GM21717 (cell line): ENCODE data around the gene F13A1.

Source experiments
- ATAC-seq: cut with Tn5 transposase; IDR thresholded peaks from one replicate; pipeline ENCODE4 v1.9.1; 2021; ENCODE audit warnings: mild to moderate bottlenecking, moderate library complexity; ENCODE audit not compliant: unreplicated experiment

The F13A1 gene

GRCh38 chr6:6319952-6320811 is at the start of gene F13A1:
TSS of gene F13A1 (minus strand) at chr6:6320662. CDS start at chr6:6318664, 1,998 bp downstream.
- ATAC-seq = no peak

- ATAC-seq = no peak
Observed at GRCh38 chr6:6368684-6369052, 48.2 kb upstream of the F13A1 start.

GRCh38 chr6:6368040-6368683 is 47.7 kb upstream of the F13A1 start:
- no peak for ATAC-seq

GRCh38 chr6:6366803-6367202 is 46.3 kb upstream of the F13A1 start:
- no peak for ATAC-seq

GRCh38 chr6:6365242-6365641 is 44.8 kb upstream of the F13A1 start:
- no peak for ATAC-seq

GRCh38 chr6:6362056-6362840 is 41.8 kb upstream of the F13A1 start:
- no peak for ATAC-seq

GRCh38 chr6:6357530-6357929 is 37.1 kb upstream of the F13A1 start:
- ATAC-seq = no peak

- ATAC-seq = no peak
Observed at GRCh38 chr6:6357032-6357431, 36.6 kb upstream of the F13A1 start.

- no peak for ATAC-seq
Observed at GRCh38 chr6:6352772-6353171, 32.3 kb upstream of the F13A1 start.

- no peak for ATAC-seq
Observed at GRCh38 chr6:6351511-6352025, 31.1 kb upstream of the F13A1 start.

- ATAC-seq = no peak
Observed at GRCh38 chr6:6350696-6351095, 30.2 kb upstream of the F13A1 start.

- ATAC-seq = no peak
Observed at GRCh38 chr6:6348256-6348655, 27.8 kb upstream of the F13A1 start.

- ATAC-seq = no peak
Observed at GRCh38 chr6:6346427-6347023, 26.1 kb upstream of the F13A1 start.

GRCh38 chr6:6333501-6333900 is 13.0 kb upstream of the F13A1 start:
- no peak for ATAC-seq

GRCh38 chr6:6332811-6333244 is 12.4 kb upstream of the F13A1 start:
- peak; percentile 42 for ATAC-seq

GRCh38 chr6:6331946-6332601 is 11.6 kb upstream of the F13A1 start:
- peak; percentile 74 for ATAC-seq

GRCh38 chr6:6331393-6331792 is 10.9 kb upstream of the F13A1 start:
- ATAC-seq = peak; percentile 63

GRCh38 chr6:6330407-6330806 is 9.9 kb upstream of the F13A1 start:
- no peak for ATAC-seq

GRCh38 chr6:6328451-6328850 is 8.0 kb upstream of the F13A1 start:
- no peak for ATAC-seq

- ATAC-seq = no peak
Observed at GRCh38 chr6:6323352-6323751, 2.9 kb upstream of the F13A1 start.
